Activated naive CD4-positive, alpha-beta T cell treated with anti-CD3 and anti-CD28 coated beads for 36 hours (primary cell): Measurements from ENCODE around the gene MMP14. TPM values are rescaled to one million over a fixed set of nuclear protein-coding genes. Genes with fewer than 3 reads are reported as not detected.
"Not testable (repeated sequence)": the region's sequence is repeated elsewhere in the genome, so short reads cannot be mapped to it uniquely, and the experiment has no call there.

Experiments
- CTCF ChIA-PET: fragments of 350-600 bp; sonication (Branson Sonifier 250); formaldehyde crosslinking; loops from one replicate; lab custom pipeline; 2021; ENCODE audit warnings: antibody characterized with exemption; lab: Charles Lee
- DNase-seq: peaks from one replicate; pipeline ENCODE4 v3.0.0-alpha.2; 2020
- H3K27ac Mint-ChIP-seq: one replicate; pipeline ENCODE4 v1.8.0; 2021; ENCODE audit warnings: mild to moderate bottlenecking, mixed read lengths
- H3K27me3 Mint-ChIP-seq: one replicate; pipeline ENCODE4 v1.8.0; 2021; ENCODE audit warnings: low read depth, mixed read lengths
- H3K36me3 Mint-ChIP-seq: one replicate; pipeline ENCODE4 v1.8.0; 2021; ENCODE audit warnings: low read depth, mixed read lengths
- H3K4me1 Mint-ChIP-seq: one replicate; pipeline ENCODE4 v1.8.0; 2021; ENCODE audit warnings: low read depth, mixed read lengths
- H3K4me3 Mint-ChIP-seq: one replicate; pipeline ENCODE4 v1.8.0; 2021; ENCODE audit warnings: mild to moderate bottlenecking, moderate library complexity, mixed read lengths
- H3K9me3 Mint-ChIP-seq: one replicate; pipeline ENCODE4 v1.8.0; 2021; ENCODE audit warnings: mixed read lengths
- intact Hi-C: fragments of 100-400 bp; cut with micrococcal nuclease; formaldehyde crosslinking; loops from one replicate; pipeline ENCODE4 v1.15.1; 2023
- total RNA-seq, 2 experiments: library from RNA; stranded (reverse); gene quantifications; one replicate each; pipeline ENCODE4 v1.2.3, GENCODE V29; 2021

MMP14 gene
- total RNA-seq, 2 experiments from 2014 or later = 1.3 to 2.1 TPM

DNA sequence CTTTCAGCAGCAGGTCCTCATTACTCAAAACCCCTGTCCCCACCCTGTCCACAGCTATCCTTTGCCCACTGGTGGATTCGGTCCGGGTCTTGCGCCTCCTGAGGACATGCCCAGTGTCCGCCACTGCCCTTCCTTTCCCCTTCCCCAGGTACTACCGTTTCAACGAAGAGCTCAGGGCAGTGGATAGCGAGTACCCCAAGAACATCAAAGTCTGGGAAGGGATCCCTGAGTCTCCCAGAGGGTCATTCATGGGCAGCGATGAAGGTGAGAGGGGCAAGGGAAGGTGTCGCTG lies 8.7 kb downstream of the MMP14 start:
- Mint-ChIP-seq H3K9me3 (no peaks in the 10 kb centered on the region), H3K36me3 (no peaks in the 10 kb centered on the region), H3K27me3 (peaks cover 3% of the 10 kb centered on the region), H3K4me3 (no peak overlapping the region), H3K27ac (no peak overlapping the region), H3K4me1 (no peaks in the 10 kb centered on the region)
- no peak for DNase-seq
- CTCF ChIA-PET = interaction anchor here (0.6 to 2.8 kb wide), 4 partner anchors 9 to 34 kb away, joined by 3 to 20 read pairs (median 4); no protein-coding TSS in a partner anchor
- intact Hi-C loops = no loop called here

DNA sequence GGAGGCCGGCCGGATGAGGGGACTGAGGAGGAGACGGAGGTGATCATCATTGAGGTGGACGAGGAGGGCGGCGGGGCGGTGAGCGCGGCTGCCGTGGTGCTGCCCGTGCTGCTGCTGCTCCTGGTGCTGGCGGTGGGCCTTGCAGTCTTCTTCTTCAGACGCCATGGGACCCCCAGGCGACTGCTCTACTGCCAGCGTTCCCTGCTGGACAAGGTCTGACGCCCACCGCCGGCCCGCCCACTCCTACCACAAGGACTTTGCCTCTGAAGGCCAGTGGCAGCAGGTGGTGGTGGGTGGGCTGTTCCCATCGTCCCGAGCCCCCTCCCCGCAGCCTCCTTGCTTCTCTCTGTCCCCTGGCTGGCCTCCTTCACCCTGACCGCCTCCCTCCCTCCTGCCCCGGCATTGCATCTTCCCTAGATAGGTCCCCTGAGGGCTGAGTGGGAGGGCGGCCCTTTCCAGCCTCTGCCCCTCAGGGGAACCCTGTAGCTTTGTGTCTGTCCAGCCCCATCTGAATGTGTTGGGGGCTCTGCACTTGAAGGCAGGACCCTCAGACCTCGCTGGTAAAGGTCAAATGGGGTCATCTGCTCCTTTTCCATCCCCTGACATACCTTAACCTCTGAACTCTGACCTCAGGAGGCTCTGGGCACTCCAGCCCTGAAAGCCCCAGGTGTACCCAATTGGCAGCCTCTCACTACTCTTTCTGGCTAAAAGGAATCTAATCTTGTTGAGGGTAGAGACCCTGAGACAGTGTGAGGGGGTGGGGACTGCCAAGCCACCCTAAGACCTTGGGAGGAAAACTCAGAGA lies 9.6 kb downstream of the MMP14 start:
- no peaks in the 10 kb centered on the region for H3K9me3 Mint-ChIP-seq
- H3K27me3 Mint-ChIP-seq = peaks cover 3% of the 10 kb centered on the region
- no peaks in the 10 kb centered on the region for H3K36me3 Mint-ChIP-seq
- H3K4me3 Mint-ChIP-seq = no peak overlapping the region
- H3K4me1 Mint-ChIP-seq = no peaks in the 10 kb centered on the region
- CTCF ChIA-PET = interaction anchor here (10.1 to 15.0 kb wide), 2 partner anchors 9 to 24 kb away, joined by 105 to 212 read pairs; partner anchors contain the start of gene MMP14
- no peak for DNase-seq
- no peak overlapping the region for H3K27ac Mint-ChIP-seq
- intact Hi-C loops = no loop called here

DNA sequence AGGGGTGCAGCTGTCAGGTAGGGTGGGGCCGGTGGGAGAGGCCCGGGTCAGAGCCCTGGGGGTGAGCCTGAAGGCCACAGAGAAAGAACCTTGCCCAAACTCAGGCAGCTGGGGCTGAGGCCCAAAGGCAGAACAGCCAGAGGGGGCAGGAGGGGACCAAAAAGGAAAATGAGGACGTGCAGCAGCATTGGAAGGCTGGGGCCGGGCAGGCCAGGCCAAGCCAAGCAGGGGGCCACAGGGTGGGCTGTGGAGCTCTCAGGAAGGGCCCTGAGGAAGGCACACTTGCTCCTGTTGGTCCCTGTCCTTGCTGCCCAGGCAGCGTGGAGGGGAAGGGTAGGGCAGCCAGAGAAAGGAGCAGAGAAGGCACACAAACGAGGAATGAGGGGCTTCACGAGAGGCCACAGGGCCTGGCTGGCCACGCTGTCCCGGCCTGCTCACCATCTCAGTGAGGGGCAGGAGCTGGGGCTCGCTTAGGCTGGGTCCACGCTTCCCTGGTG lies 10.5 kb downstream of the MMP14 start:
- Mint-ChIP-seq H3K9me3 (no peaks in the 10 kb centered on the region), H3K4me1 (no peaks in the 10 kb centered on the region), H3K36me3 (no peaks in the 10 kb centered on the region), H3K27me3 (peaks cover 3% of the 10 kb centered on the region), H3K27ac (no peak overlapping the region), H3K4me3 (no peak overlapping the region)
- DNase-seq = no peak
- CTCF ChIA-PET = interaction anchor here (2.2 to 15.0 kb wide), 3 partner anchors 10 to 277 kb away, joined by 10 to 212 read pairs (median 105); partner anchors contain the start of gene MMP14
- intact Hi-C loops = no loop called here

- CTCF ChIA-PET = interaction anchor here (0.6 to 15.0 kb wide), 4 partner anchors 11 to 278 kb away, joined by 3 to 212 read pairs (median 58); partner anchors contain the start of gene MMP14
- H3K4me1 Mint-ChIP-seq = peaks cover 2% of the 10 kb centered on the region
- H3K36me3 Mint-ChIP-seq = no peaks in the 10 kb centered on the region
- no peak for DNase-seq
- H3K27ac Mint-ChIP-seq = no peak overlapping the region
- intact Hi-C loops = no loop called here
- peaks cover 3% of the 10 kb centered on the region for H3K27me3 Mint-ChIP-seq
- H3K9me3 Mint-ChIP-seq = no peaks in the 10 kb centered on the region
- H3K4me3 Mint-ChIP-seq = no peak overlapping the region
Observed at GRCh38 chr14:22847661-22848341, 11.4 kb downstream of the MMP14 start.

DNA sequence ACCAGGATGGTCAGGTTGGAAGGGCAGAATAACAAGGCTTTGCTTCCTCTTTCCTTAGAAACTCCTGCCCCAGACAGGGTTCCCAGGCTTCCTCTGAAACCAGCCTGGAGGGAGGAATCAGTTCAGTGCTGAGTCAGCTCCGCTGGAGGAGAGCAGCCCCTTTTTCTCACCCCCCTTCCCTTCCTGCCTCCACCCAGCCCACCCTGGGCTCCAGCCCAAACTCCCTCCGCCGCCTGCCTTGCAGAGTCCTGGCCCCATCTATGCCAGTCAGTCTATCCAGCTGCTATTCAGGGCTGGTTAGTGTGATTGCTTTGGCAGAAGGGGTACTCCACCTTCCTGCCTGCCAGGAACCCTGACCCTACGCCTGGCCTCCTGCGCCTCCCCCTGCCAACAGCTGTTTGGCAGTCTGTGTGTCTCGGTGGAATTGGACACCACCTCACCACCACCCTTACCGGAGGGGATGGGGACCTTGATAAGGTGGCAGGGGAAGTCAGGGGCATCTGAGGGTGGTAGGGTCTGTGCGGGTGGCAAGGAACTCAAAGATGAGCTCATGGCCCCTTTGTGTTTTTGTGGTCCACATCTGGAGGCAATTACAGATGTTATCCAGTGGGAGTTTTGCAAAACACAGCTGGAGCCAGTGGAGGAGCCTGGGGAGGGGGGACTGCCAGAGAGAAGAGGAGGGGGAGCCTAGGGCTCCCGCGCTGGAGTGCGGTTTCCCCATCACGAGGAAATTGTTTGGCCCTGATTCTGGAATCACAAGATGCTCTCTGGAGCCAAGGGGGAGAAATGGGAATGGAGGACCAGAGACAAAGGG lies 12.2 kb downstream of the MMP14 start:
- Mint-ChIP-seq H3K36me3 (no peaks in the 10 kb centered on the region), H3K27me3 (peaks cover 3% of the 10 kb centered on the region), H3K9me3 (no peaks in the 10 kb centered on the region), H3K4me1 (peaks cover 8% of the 10 kb centered on the region), H3K4me3 (no peak overlapping the region), H3K27ac (no peak overlapping the region)
- intact Hi-C loops = no loop called here
- no peak for DNase-seq
- CTCF ChIA-PET = interaction anchor here (1.5 to 15.0 kb wide), 4 partner anchors 12 to 292 kb away, joined by 3 to 212 read pairs (median 58); partner anchors contain the start of gene MMP14

DNA sequence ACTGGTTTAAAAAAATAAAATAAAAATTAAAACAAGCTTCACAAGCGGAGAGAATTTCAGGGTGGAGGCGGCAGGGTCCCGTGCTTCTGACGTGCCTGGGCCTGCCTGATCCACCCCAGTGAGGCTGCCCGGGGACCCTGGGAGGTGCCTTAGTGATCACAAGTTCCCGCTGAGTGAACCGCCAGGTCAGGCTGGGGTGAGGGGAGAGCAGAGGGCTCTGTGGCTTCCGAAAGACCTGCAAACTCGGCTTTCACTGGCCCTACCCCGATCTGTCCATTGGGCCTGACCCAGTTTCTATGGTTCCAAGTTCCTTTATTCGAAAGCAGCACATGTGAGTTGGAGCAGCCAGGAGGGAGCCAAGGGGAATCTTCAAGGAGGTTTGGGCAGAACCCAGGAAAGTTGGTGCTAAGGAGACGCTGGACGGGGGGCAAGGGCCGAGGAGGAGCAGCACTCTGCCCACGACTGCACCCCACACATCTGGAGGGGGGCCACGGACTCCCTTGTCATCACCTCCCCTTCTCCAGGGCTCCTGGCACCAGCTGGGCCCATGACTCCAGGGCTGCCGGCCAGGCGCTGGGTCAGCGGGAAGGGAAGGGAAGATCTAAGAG lies 12.9 kb downstream of the MMP14 start:
- Mint-ChIP-seq H3K27ac (no peak overlapping the region), H3K36me3 (no peaks in the 10 kb centered on the region), H3K9me3 (no peaks in the 10 kb centered on the region), H3K4me3 (no peak overlapping the region), H3K27me3 (peaks cover 3% of the 10 kb centered on the region), H3K4me1 (peaks cover 10% of the 10 kb centered on the region)
- CTCF ChIA-PET = interaction anchor here (1.0 to 15.0 kb wide), 7 partner anchors 13 to 293 kb away, joined by 3 to 212 read pairs (median 3); partner anchors contain the start of gene MMP14
- DNase-seq = no peak
- intact Hi-C loops = no loop called here

DNA sequence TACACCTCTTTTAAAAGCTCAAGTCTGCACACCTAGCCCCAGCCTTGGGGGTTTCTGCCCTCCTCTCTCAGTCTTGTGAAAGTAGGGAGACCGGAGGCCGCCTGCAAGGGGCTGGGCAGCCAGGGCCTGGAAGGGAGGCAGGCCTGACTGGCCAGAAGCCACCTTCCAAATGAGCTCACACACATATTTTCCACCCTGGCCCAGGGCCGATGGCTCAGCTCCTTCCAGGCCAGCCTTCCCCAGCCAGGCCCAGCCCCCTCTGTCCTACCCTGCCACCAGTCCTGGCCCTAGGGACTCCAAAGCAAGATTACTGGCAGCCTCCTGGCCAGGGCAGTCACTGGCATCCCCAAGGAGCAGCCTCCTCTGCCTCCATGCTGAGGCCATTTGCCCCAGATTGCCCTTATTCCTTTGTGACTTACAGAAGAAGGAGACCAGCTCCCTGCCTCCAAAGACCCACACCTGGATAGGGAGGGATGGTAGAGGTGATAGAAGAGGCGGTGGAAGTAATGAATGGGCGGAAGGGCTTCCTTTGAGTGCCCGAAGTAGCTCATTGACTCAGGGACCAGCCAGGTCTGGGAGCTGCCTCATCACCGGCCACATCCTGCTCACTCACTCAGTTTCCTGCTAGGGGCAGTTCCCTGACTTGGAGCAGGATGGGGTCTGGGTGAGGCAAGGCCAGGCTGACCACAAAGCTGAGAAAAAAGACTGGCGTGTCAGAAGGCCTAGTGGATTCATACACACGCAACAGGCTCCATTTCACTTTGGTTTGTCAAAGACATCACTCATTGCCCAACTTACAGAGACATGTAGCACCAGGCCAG lies 14.8 kb downstream of the MMP14 start:
- Mint-ChIP-seq H3K27me3 (no peaks in the 10 kb centered on the region), H3K9me3 (no peaks in the 10 kb centered on the region), H3K27ac (no peak overlapping the region), H3K4me3 (no peak overlapping the region), H3K4me1 (peaks cover 16% of the 10 kb centered on the region), H3K36me3 (no peaks in the 10 kb centered on the region)
- CTCF ChIA-PET = interaction anchor here (0.5 to 15.0 kb wide), 15 partner anchors 9 to 933 kb away, joined by 3 to 212 read pairs (median 6); partner anchors contain the start of genes MMP14 and MRPL52
- DNase-seq = peak; percentile 27
- intact Hi-C loops = loop anchor here (10.0 kb wide), 5 partner anchors 626 to 986 kb away; no protein-coding TSS in a partner anchor

DNA sequence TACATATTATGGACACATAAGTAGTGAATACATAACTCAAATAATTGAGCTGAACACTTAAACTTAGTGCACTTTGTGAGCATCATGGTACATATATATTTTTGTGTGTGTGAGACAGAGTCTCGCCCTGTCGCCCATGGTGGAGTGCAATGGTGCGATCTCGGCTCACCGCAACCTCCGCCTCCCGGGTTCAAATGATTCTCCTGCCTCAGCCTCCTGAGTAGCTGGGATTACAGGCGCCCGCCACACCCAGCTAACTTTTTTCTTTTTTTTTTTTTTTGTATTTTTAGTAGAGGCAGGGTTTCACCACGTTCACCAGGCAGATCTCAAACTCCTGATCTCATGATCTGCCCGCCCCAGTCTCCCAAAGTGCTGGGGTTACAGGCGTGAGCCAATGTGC lies 15.8 kb downstream of the MMP14 start:
- CTCF ChIA-PET = interaction anchor here (0.6 to 15.0 kb wide), 34 partner anchors 9 to 911 kb away, joined by 3 to 212 read pairs (median 8); partner anchors contain the start of genes LRP10, MMP14, MRPL52 and OXA1L
- not testable (repeated sequence) for H3K9me3 Mint-ChIP-seq

DNA sequence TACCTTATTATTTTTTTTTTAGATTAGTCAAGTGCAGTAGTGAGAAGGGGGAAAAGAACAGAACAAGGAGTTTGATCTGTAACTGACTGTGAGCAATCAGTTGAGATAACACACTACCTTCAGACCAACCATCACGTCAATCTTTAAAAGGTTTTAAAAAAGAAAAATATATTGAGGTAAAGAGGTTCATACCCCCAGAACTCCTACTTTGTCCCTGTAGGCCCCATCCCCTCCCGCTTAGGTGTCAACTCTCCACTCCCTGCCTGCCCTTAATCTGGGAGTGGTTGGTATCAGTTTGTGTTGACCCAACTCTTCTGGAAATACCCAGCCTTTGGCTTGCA lies 16.2 kb downstream of the MMP14 start:
- CTCF ChIA-PET = interaction anchor here (0.6 to 15.0 kb wide), 37 partner anchors 9 to 965 kb away, joined by 3 to 212 read pairs (median 6); partner anchors contain the start of genes DAD1, LRP10, MMP14 and MRPL52
- H3K4me3 Mint-ChIP-seq = no peak overlapping the region
- no peaks in the 10 kb centered on the region for H3K9me3 Mint-ChIP-seq
- no peak for DNase-seq
- no peaks in the 10 kb centered on the region for H3K27me3 Mint-ChIP-seq
- peaks cover 20% of the 10 kb centered on the region for H3K4me1 Mint-ChIP-seq
- H3K36me3 Mint-ChIP-seq = no peaks in the 10 kb centered on the region
- intact Hi-C loops = loop anchor here (2.0 to 10.0 kb wide), 6 partner anchors 140 to 988 kb away; no protein-coding TSS in a partner anchor
- peak overlapping the region; percentile 84 for H3K27ac Mint-ChIP-seq

More for the DNA sequence above, 15.8 kb downstream of the MMP14 start:
- H3K4me1 Mint-ChIP-seq = peaks cover 16% of the 10 kb centered on the region
- not testable (repeated sequence) for H3K27me3 Mint-ChIP-seq, H3K4me3 Mint-ChIP-seq, DNase-seq, H3K27ac Mint-ChIP-seq, H3K36me3 Mint-ChIP-seq
- intact Hi-C loops = loop anchor here (2.0 to 10.0 kb wide), 6 partner anchors 139 to 987 kb away; no protein-coding TSS in a partner anchor

GRCh38 chr14:22852940-22853767 lies 16.8 kb downstream of the MMP14 start:
- H3K36me3 Mint-ChIP-seq = no peaks in the 10 kb centered on the region
- no peaks in the 10 kb centered on the region for H3K9me3 Mint-ChIP-seq
- peak overlapping the region; percentile 84 for H3K27ac Mint-ChIP-seq
- peak overlapping the region; percentile 72 for H3K4me3 Mint-ChIP-seq
- intact Hi-C loops = loop anchor here (1.0 to 10.0 kb wide), 12 partner anchors 30 to 988 kb away; partner anchors contain the start of gene OXA1L
- H3K27me3 Mint-ChIP-seq = no peaks in the 10 kb centered on the region
- H3K4me1 Mint-ChIP-seq = peaks cover 24% of the 10 kb centered on the region
- CTCF ChIA-PET = interaction anchor here (0.6 to 15.0 kb wide), 42 partner anchors 10 to 965 kb away, joined by 3 to 212 read pairs (median 6); partner anchors contain the start of genes DAD1, LRP10, MMP14 and MRPL52
- peak; percentile 95 for DNase-seq
